H1 (cell line): ENCODE data around the gene ANP32A. TPM values are rescaled to one million over a fixed set of nuclear protein-coding genes. Genes with fewer than 3 reads are reported as not detected.

Source experiments
- CTCF ChIA-PET: fragments of 300-600 bp; sonication (Branson Sonifier 250); formaldehyde crosslinking; loops from one replicate; lab custom pipeline; 2021; ENCODE audit not compliant: partially characterized antibody; lab: Charles Lee
- POLR2A ChIA-PET: fragments of 300-600 bp; sonication (Branson Sonifier 250); formaldehyde crosslinking; loops from one replicate; lab custom pipeline; 2021; ENCODE audit warnings: inconsistent platforms; ENCODE audit not compliant: partially characterized antibody; lab: Charles Lee
- DNase-seq, 2 experiments: peaks; one replicate each; pipeline versions ENCODE4 v3.0.0 to v3.0.0-alpha.2; 2010 to 2022; ENCODE audit warnings: low spot score in 2 of 2, low read depth in 1 of 2, mixed read lengths in 1 of 2
- FAIRE-seq: peaks from 2 replicates; lab custom pipeline; 2011; peaks lifted over from hg19 to GRCh38; lab: Jason Lieb, UNC
- H2AFZ ChIP-seq: 2 replicates; pipeline ENCODE4 v1.8.1; 2012; ENCODE audit warnings: low read length, inconsistent platforms
- H2AK5ac ChIP-seq: 2 replicates; pipeline ENCODE4 v1.6.1; 2013; ENCODE audit warnings: low read depth, low read length
- H2BK120ac ChIP-seq: replicated peaks from 2 replicates; pipeline ENCODE3; 2013; ENCODE audit warnings: low read depth, low read length, inconsistent platforms
- H2BK12ac ChIP-seq: 2 replicates; pipeline ENCODE4 v1.6.1; 2013; ENCODE audit warnings: low read depth, low read length
- H2BK15ac ChIP-seq: 2 replicates; pipeline ENCODE4 v1.6.1; 2013; ENCODE audit warnings: low read length
- H2BK20ac ChIP-seq: 2 replicates; pipeline ENCODE4 v1.6.1; 2013; ENCODE audit warnings: low read length
- H2BK5ac ChIP-seq: 2 replicates; pipeline ENCODE4 v1.6.1; 2013; ENCODE audit warnings: low read depth, low read length
- H3K14ac ChIP-seq: 2 replicates; pipeline ENCODE4 v1.6.1; 2013; ENCODE audit warnings: inconsistent platforms; ENCODE audit not compliant: insufficient read length
- H3K18ac ChIP-seq: 2 replicates; pipeline ENCODE4 v1.6.1; 2013; ENCODE audit warnings: low read length; ENCODE audit errors: extremely low read depth
- H3K23ac ChIP-seq: 2 replicates; pipeline ENCODE4 v1.6.1; 2013; ENCODE audit warnings: inconsistent platforms; ENCODE audit not compliant: insufficient read length
- H3K23me2 ChIP-seq: 2 replicates; pipeline ENCODE4 v1.6.1; 2013; ENCODE audit warnings: low read depth, low read length
- H3K27ac ChIP-seq: 2 replicates; pipeline ENCODE4 v1.6.1; 2011; ENCODE audit warnings: low read depth, low read length, inconsistent platforms
- H3K27me3 ChIP-seq, 4 experiments: replicated peaks in 1 of 4; 1 replicate in 1 of 4; 2 replicates in 3 of 4; pipeline versions ENCODE4 v1.6.1 to v1.8.1; 2011 to 2013; ENCODE audit warnings: low read length in 3 of 4, mild to moderate bottlenecking in 3 of 4, inconsistent platforms in 2 of 4, mixed read lengths in 2 of 4, moderate library complexity in 1 of 4; ENCODE audit not compliant: control insufficient read depth in 3 of 4, insufficient read depth in 3 of 4; ENCODE audit errors: extremely low read depth in 1 of 4
- H3K36me3 ChIP-seq, 4 experiments: 2 replicates each; pipeline versions ENCODE4 v1.6.1 to v1.8.1; 2011 to 2013; ENCODE audit warnings: mild to moderate bottlenecking in 4 of 4, low read length in 3 of 4, moderate library complexity in 2 of 4, control low read depth in 1 of 4, inconsistent platforms in 1 of 4; ENCODE audit not compliant: insufficient read depth in 4 of 4, control insufficient read depth in 2 of 4
- H3K4ac ChIP-seq: replicated peaks from 2 replicates; pipeline ENCODE3; 2013; ENCODE audit warnings: low read length, low read depth, mixed read lengths, inconsistent platforms; ENCODE audit not compliant: insufficient read length
- H3K4me1 ChIP-seq, 4 experiments: replicated peaks in 1 of 4; 1 replicate in 1 of 4; 2 replicates in 3 of 4; pipeline versions ENCODE4 v1.6.1 to v1.8.1; 2011 to 2013; ENCODE audit warnings: low read length in 3 of 4, inconsistent platforms in 2 of 4, mixed read lengths in 1 of 4; ENCODE audit not compliant: insufficient read depth in 4 of 4, control insufficient read depth in 3 of 4
- H3K4me2 ChIP-seq, 2 experiments: 2 replicates each; pipeline versions ENCODE4 v1.6.1 to v1.8.1; 2011 to 2013; ENCODE audit warnings: low read depth in 2 of 2, low read length in 2 of 2, control low read depth in 1 of 2, inconsistent platforms in 1 of 2, mild to moderate bottlenecking in 1 of 2; ENCODE audit not compliant: insufficient read depth in 1 of 2
- H3K4me3 ChIP-seq, 4 experiments: fragments of 200-600, 300-600 bp in 1 of 4; sonication (generic), shearing (Covaris generic), sonication (Bioruptor Twin) in 1 of 4; 2 replicates each; pipeline versions ENCODE4 v1.5.1 to v1.8.1; 2011 to 2016; ENCODE audit warnings: low read length in 4 of 4, low read depth in 3 of 4, control low read depth in 2 of 4, inconsistent platforms in 2 of 4, mild to moderate bottlenecking in 2 of 4, mixed read lengths in 1 of 4, moderate library complexity in 1 of 4; ENCODE audit not compliant: insufficient read depth in 2 of 4; ENCODE audit errors: extremely low read depth in 1 of 4
- H3K56ac ChIP-seq: replicated peaks from 2 replicates; pipeline ENCODE3; 2013; ENCODE audit warnings: low read depth, mild to moderate bottlenecking, mixed read lengths, low read length, inconsistent platforms; ENCODE audit not compliant: insufficient read length
- H3K79me1 ChIP-seq: 2 replicates; pipeline ENCODE4 v1.6.1; 2013; ENCODE audit warnings: low read depth, low read length, control low read depth
- H3K79me2 ChIP-seq, 2 experiments: 2 replicates each; pipeline versions ENCODE4 v1.6.1 to v1.8.1; 2012 to 2013; ENCODE audit warnings: low read length in 2 of 2, mild to moderate bottlenecking in 2 of 2, inconsistent platforms in 1 of 2; ENCODE audit not compliant: insufficient read depth in 2 of 2, control insufficient read depth in 1 of 2
- H3K9ac ChIP-seq, 4 experiments: replicated peaks in 1 of 4; 1 replicate in 1 of 4; 2 replicates in 3 of 4; pipeline versions ENCODE4 v1.6.1 to v1.8.1; 2011 to 2013; ENCODE audit warnings: low read depth in 3 of 4, low read length in 3 of 4, control low read depth in 2 of 4, mild to moderate bottlenecking in 2 of 4, moderate library complexity in 2 of 4, inconsistent platforms in 1 of 4; ENCODE audit errors: extremely low read depth in 1 of 4
- H3K9me3 ChIP-seq, 2 experiments: 2 replicates each; pipeline versions ENCODE4 v1.6.1 to v1.8.1; 2012 to 2013; ENCODE audit warnings: mild to moderate bottlenecking in 2 of 2, moderate library complexity in 2 of 2, control low read depth in 1 of 2, inconsistent platforms in 1 of 2, low read depth in 1 of 2, low read length in 1 of 2, mixed read lengths in 1 of 2; ENCODE audit not compliant: insufficient read depth in 2 of 2
- H4K20me1 ChIP-seq, 2 experiments: replicated peaks in 1 of 2; 2 replicates each; pipeline versions ENCODE3 to v1.8.1; 2011 to 2013; ENCODE audit warnings: inconsistent platforms in 2 of 2, low read length in 2 of 2, mild to moderate bottlenecking in 1 of 2; ENCODE audit not compliant: insufficient read depth in 2 of 2, control insufficient read depth in 1 of 2
- H4K5ac ChIP-seq: 2 replicates; pipeline ENCODE4 v1.6.1; 2013; ENCODE audit warnings: low read length, low read depth, mixed read lengths, inconsistent platforms; ENCODE audit not compliant: insufficient read length
- H4K8ac ChIP-seq: 2 replicates; pipeline ENCODE4 v1.8.0; 2013; ENCODE audit warnings: mild to moderate bottlenecking, moderate library complexity, low read length, inconsistent platforms; ENCODE audit not compliant: insufficient read depth; ENCODE audit errors: extremely low read depth
- H4K91ac ChIP-seq: replicated peaks from 2 replicates; pipeline ENCODE3; 2013; ENCODE audit warnings: low read length, mixed read lengths, inconsistent platforms; ENCODE audit not compliant: insufficient read length
- EGR1 ChIP-seq: IDR thresholded peaks from 2 replicates; pipeline ENCODE4 v1.6.1; 2011; ENCODE audit warnings: low read depth, low read length, borderline replicate concordance
- GABPA ChIP-seq: IDR thresholded peaks from 2 replicates; pipeline ENCODE4 v1.6.1; 2011; ENCODE audit warnings: mild to moderate bottlenecking, low read length, moderate library complexity, borderline replicate concordance; ENCODE audit not compliant: insufficient read depth
- KDM4A ChIP-seq: IDR thresholded peaks from one replicate; pipeline ENCODE4 v1.7.1; 2012; ENCODE audit warnings: low read depth, mild to moderate bottlenecking, moderate library complexity, low read length, inconsistent platforms; ENCODE audit not compliant: severe bottlenecking
- RAD21 ChIP-seq, 2 experiments: IDR thresholded peaks in 1 of 2; conservative IDR thresholded peaks in 1 of 2; 2 replicates each; pipeline ENCODE4 v1.6.1; 2011; ENCODE audit warnings: low read depth in 2 of 2, low read length in 2 of 2, improper control_type of control experiment in 1 of 2, inconsistent platforms in 1 of 2, mild to moderate bottlenecking in 1 of 2, moderate library complexity in 1 of 2
- SIX5 ChIP-seq: IDR thresholded peaks from 2 replicates; pipeline ENCODE4 v1.6.1; 2011; ENCODE audit warnings: mild to moderate bottlenecking, low read depth, low read length
- SP2 ChIP-seq: IDR thresholded peaks from 2 replicates; pipeline ENCODE4 v1.6.1; 2012; ENCODE audit warnings: mild to moderate bottlenecking, low read length, inconsistent platforms
- USF2 ChIP-seq: IDR thresholded peaks from 2 replicates; pipeline ENCODE4 v1.6.1; 2011; ENCODE audit warnings: low read length, improper control_type of control experiment
- WGBS, 2 experiments: shearing (Covaris generic) in 1 of 2; methylation state at CpG; one replicate each; pipeline versions ENCODE4 v1.1.6 to v1.1.7; 2013 to 2015; ENCODE audit warnings: low lambda C conversion rate in 2 of 2, mixed read lengths in 2 of 2, inconsistent platforms in 1 of 2, low coverage in 1 of 2, missing lambda C conversion rate in 1 of 2; ENCODE audit not compliant: insufficient replicate concordance in 2 of 2, insufficient coverage in 1 of 2, insufficient read length in 1 of 2; ENCODE audit errors: extremely low coverage in 1 of 2, missing lambda C conversion rate in 1 of 2; 5-methylcytosine and 5-hydroxymethylcytosine counted together
- polyA plus RNA-seq, 7 experiments: library from polyadenylated mRNA; depleted of rRNA in 3 of 7; stranded (reverse) in 5 of 7; unstranded in 2 of 7; fragments of >200 nt in 5 of 7; fragments of 200-250 nt in 2 of 7; gene quantifications; 1 replicate in 5 of 7; 2 replicates in 1 of 7; 4 replicates in 1 of 7; pipeline versions ENCODE4 v1.2.1 to v1.2.3, GENCODE V29; 2011 to 2013; ENCODE audit warnings: missing spikeins in 2 of 7, mixed read lengths in 2 of 7
- total RNA-seq: library from RNA; stranded (reverse); fragmentation: NEBNext Ultra II Directional; extraction: Animal tissue kit (Norgen Biotek cat#: 25700); gene quantifications from 2 replicates; pipeline ENCODE4 v1.2.1, GENCODE V29; 2021

The ANP32A gene
- total and polyA plus RNA-seq, 2 of the 8 experiments (the other 6 are each of a cell fraction or from before 2014, with no cell fraction given): 70.8 to 295 TPM

- no peak overlapping the region for H2AFZ ChIP-seq
- no peaks in the 10 kb centered on the region for H3K23me2 ChIP-seq
- peak in 1 of 2 experiments; percentile 82 for DNase-seq
- 84% methylated on average over 8 of the region's 9 CpGs; no CpG with 5 or more reads in 1 of the 2 experiments for WGBS, 2 experiments
- no peak overlapping the region for H2BK120ac ChIP-seq
- peaks cover 0 to 28% of the 10 kb centered on the region in 2 experiments; a peak in 2 of 4 replicates for H3K79me2 ChIP-seq
- H2AK5ac ChIP-seq: no peak overlapping the region
- no peak overlapping the region for H3K56ac ChIP-seq
- H2BK20ac ChIP-seq: no peak overlapping the region
- H3K9ac ChIP-seq: no peak overlapping the region
- no peak for FAIRE-seq
- no peak overlapping the region for H4K91ac ChIP-seq
- peaks cover 15 to 77% (median 43%) of the 10 kb centered on the region in 4 experiments for H3K36me3 ChIP-seq
- no peak overlapping the region for H2BK15ac ChIP-seq
- H3K4me3 ChIP-seq: no peak overlapping the region
- no peak overlapping the region for H3K18ac ChIP-seq
- H4K8ac ChIP-seq: no peak overlapping the region; the same call in 1 of the 2 replicates
- H4K5ac ChIP-seq: no peak overlapping the region
- CTCF ChIA-PET: interaction anchor here (0.8 to 7.7 kb wide), 17 partner anchors 9 to 249 kb away, joined by 3 to 70 read pairs (median 5); no protein-coding TSS in a partner anchor
- no peaks in the 10 kb centered on the region for H3K9me3 ChIP-seq
- POLR2A ChIA-PET: interaction anchor here (1.6 kb wide), 1 partner anchor 33 kb away, joined by 4 read pairs; no protein-coding TSS in a partner anchor
- H3K27me3 ChIP-seq: no peaks in the 10 kb centered on the region
- H2BK12ac ChIP-seq: no peak overlapping the region
- H3K27ac ChIP-seq: no peak overlapping the region
- H2BK5ac ChIP-seq: no peak overlapping the region; the same call in 1 of the 2 replicates
- peaks cover 13% of the 10 kb centered on the region for H3K79me1 ChIP-seq
- no peak overlapping the region for H3K14ac ChIP-seq
- H4K20me1 ChIP-seq: peaks cover 23 to 34% of the 10 kb centered on the region in 2 experiments
- H3K4ac ChIP-seq: no peak overlapping the region
- H3K23ac ChIP-seq: no peak overlapping the region
- H3K4me2 ChIP-seq: no peak overlapping the region
- H3K4me1 ChIP-seq: peaks cover 0 to 12% (median 4%) of the 10 kb centered on the region in 4 experiments; a peak in 5 of 7 replicates
- TF ChIP-seq GABPA (0 out of 2 replicates have a peak, but pooled peaks have one; percentile 3), SP2 (no peak), RAD21 (IDR thresholded peaks at IDR 0.05 in 1 of 2, conservative IDR thresholded peaks at IDR 0.05 in 1 of 2; ENCODE audit: low read depth in 2 of 2, low read length in 2 of 2) (peak; percentile 84 to 86), EGR1 (no peak), KDM4A (no peak), SIX5 (no peak), USF2 (no peak)
These were observed 37.3 kb downstream of the ANP32A start for GRCh38 chr15:68783226-68784058.
